PFSK-1 (cell line): Measurements from ENCODE around the gene TAL1.

Source experiments
- FOXP2 ChIP-seq: optimal IDR thresholded peaks from 2 replicates; pipeline ENCODE3; 2011; ENCODE audit warnings: borderline replicate concordance, control low read depth, inconsistent platforms; ENCODE audit not compliant: insufficient read depth; ENCODE audit errors: extremely low read length, extremely low read depth
- POLR2AphosphoS5 ChIP-seq: IDR thresholded peaks from 2 replicates; pipeline ENCODE4 v1.6.1; 2012; ENCODE audit warnings: low read depth, mild to moderate bottlenecking, control low read depth, low read length, moderate library complexity
- SIN3A ChIP-seq: IDR thresholded peaks from 2 replicates; pipeline ENCODE4 v1.6.1; 2012; ENCODE audit warnings: mild to moderate bottlenecking, low read length, moderate library complexity, borderline replicate concordance; ENCODE audit not compliant: insufficient read depth
- TAF1 ChIP-seq: IDR thresholded peaks from 2 replicates; pipeline ENCODE4 v1.6.1; 2012; ENCODE audit warnings: low read length, control low read depth, borderline replicate concordance; ENCODE audit not compliant: insufficient read depth
- TF ChIP-seq, protein P1 (sequence below), 2 experiments: IDR thresholded peaks; 2 replicates each; pipeline versions ENCODE4 v1.6.1 to v1.8.0; 2011 to 2012; ENCODE audit warnings: low read depth in 2 of 2, low read length in 2 of 2, control low read depth in 1 of 2, inconsistent platforms in 1 of 2, mild to moderate bottlenecking in 1 of 2, moderate library complexity in 1 of 2; ENCODE audit not compliant: insufficient read depth in 1 of 2

Gene TAL1

DNA sequence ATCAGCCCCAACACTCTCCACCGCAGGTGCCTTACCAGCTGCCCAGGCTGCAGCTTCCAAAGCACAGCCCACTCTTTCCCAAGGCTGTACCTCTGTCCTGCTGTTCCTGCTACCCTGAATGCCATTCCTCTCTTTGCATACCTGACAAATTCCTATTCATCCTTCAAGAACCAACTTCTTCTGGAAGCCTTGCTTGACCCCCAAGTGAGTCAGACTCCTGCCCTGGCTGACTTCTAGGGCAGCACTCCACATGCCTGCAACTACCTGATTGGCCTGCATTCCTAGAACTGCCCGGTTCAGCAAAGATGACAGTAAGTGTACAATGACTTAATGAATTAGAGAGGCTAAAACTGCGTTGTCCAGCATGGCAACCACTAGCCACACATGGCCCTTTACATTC, 21.4 kb downstream of the TAL1 start:
- TF ChIP-seq TAF1 (no peak), FOXP2 (no peak), POLR2AphosphoS5 (no peak), SIN3A (no peak)
- TF ChIP-seq, protein P1, sequence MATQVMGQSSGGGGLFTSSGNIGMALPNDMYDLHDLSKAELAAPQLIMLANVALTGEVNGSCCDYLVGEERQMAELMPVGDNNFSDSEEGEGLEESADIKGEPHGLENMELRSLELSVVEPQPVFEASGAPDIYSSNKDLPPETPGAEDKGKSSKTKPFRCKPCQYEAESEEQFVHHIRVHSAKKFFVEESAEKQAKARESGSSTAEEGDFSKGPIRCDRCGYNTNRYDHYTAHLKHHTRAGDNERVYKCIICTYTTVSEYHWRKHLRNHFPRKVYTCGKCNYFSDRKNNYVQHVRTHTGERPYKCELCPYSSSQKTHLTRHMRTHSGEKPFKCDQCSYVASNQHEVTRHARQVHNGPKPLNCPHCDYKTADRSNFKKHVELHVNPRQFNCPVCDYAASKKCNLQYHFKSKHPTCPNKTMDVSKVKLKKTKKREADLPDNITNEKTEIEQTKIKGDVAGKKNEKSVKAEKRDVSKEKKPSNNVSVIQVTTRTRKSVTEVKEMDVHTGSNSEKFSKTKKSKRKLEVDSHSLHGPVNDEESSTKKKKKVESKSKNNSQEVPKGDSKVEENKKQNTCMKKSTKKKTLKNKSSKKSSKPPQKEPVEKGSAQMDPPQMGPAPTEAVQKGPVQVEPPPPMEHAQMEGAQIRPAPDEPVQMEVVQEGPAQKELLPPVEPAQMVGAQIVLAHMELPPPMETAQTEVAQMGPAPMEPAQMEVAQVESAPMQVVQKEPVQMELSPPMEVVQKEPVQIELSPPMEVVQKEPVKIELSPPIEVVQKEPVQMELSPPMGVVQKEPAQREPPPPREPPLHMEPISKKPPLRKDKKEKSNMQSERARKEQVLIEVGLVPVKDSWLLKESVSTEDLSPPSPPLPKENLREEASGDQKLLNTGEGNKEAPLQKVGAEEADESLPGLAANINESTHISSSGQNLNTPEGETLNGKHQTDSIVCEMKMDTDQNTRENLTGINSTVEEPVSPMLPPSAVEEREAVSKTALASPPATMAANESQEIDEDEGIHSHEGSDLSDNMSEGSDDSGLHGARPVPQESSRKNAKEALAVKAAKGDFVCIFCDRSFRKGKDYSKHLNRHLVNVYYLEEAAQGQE (IDR thresholded peaks at IDR 0.05; ENCODE audit: insufficient read depth in 1 of 2, low read depth in 2 of 2, low read length in 2 of 2): no peak

DNA sequence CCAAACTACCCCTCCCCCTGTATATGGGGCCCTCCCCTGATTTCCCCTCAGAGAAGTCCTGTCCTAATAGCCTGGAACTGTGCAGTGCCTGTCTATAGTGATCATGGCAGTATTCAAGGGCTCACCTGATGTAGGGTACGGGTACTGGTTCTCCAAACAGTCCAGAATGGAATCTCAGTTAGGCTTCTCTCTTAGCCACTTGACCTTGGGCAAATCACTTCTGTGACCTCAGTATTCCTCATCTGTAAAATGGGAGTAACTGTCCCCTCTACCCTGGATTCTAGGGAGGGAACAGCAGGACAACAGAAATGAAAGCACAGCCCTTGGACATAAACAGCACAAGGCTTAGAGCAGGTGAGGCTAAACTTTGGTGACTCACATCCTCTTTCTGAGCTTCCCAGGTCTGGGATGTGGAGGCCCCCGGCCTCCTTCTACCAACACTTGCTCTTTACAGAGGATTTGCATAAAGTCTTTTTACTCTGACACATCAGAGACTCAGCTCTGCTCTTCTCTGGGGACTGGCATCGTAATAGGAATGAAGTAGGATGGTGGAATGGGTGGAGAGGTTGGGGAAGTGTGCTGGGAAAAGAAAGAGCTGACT, 22.2 kb downstream of the TAL1 start:
- TF ChIP-seq TAF1: no peak
- no peak for TF ChIP-seq FOXP2
- TF ChIP-seq SIN3A: no peak

DNA sequence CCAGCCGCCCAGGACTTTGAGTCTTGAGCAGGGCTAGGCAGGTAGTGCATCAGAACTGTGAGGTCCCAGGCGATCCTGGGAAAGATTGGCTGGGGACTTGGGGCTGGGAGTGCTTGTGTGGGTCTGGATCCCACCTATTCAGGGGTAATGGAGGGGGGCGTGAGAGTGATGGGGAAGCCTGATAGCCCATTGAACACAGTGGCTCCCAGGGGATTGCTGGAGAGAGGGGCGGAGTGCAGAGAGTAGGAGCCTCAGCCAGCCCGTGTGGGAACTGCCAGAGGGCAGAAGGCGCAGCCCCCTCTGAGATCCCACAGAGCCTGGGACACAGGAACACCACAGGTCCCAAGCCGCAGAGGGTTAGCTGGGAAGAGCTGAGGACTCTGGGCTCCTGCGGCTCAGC, 22.9 kb downstream of the TAL1 start:
- TF ChIP-seq TAF1 (no peak), SIN3A (no peak), POLR2AphosphoS5 (no peak), FOXP2 (no peak)
- TF ChIP-seq, protein P1 (IDR thresholded peaks at IDR 0.05; ENCODE audit: insufficient read depth in 1 of 2, low read depth in 2 of 2, low read length in 2 of 2): no peak

DNA sequence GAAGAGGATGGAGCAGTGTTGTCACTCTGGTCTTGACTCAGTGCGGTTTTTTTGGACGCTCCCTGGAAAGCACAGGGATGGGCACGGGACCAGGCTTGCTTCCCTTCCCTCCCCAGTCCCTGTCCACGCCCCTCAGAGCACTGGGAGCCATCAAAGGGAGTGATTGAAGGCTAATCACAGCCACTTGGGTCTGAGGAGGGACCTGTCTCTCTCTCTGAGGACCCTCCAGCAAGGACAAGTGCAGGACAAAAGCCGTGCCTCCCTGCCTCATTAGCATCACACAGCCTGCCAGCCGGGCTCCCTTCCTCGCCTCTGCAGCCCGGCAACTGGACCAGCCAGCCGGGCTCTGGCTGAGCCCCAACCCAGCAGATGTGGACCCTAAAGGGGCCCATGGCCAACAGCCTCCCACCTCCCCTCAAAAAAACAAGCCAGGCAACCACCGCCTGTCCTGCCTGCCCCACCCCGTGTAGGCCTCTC, 23.6 kb downstream of the TAL1 start:
- TF ChIP-seq TAF1 (no peak), SIN3A (no peak), FOXP2 (no peak), POLR2AphosphoS5 (no peak)
- TF ChIP-seq, protein P1 (IDR thresholded peaks at IDR 0.05; ENCODE audit: insufficient read depth in 1 of 2, low read depth in 2 of 2, low read length in 2 of 2): no peak

DNA sequence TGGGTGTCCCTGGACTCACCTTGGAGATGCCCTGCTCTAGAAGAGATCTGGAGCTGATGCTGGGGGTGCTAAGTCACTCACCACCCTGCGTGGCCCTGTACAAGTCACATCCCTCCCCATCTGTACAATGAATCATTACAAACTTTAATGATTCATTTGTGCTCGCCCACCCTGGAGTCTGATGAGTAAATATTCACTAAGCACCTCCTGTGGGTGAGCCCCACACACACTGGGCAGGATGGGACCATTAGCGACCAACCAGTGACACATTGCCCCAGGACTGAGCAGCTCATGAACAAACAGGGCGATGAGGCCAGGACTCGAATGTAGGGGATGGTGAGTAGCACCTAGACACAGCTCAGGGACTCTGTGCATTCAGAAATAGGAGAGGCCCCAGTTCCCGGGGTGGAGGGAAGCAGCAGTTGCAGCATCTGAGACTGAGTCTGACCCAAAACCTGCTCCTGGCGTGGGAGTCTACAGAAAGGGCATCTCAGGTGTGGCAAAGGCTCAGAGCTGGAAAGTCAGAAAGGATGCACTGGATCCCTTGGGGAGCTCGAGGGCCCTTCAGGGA, 24.1 kb downstream of the TAL1 start:
- TF ChIP-seq, protein P1 (IDR thresholded peaks at IDR 0.05; ENCODE audit: insufficient read depth in 1 of 2, low read depth in 2 of 2, low read length in 2 of 2): no peak
- TF ChIP-seq FOXP2: no peak
- no peak for TF ChIP-seq SIN3A
- TF ChIP-seq POLR2AphosphoS5: no peak
- no peak for TF ChIP-seq TAF1
